Measurements from ENCODE around the gene IL3RA.
"Not testable (repeated sequence)": the region's sequence is repeated elsewhere in the genome, so short reads cannot be mapped to it uniquely, and the experiment has no call there.

The IL3RA gene

GRCh38 chrX:1361275-1361674 is 24.7 kb downstream of the IL3RA start:
- TF ChIP-seq CTCF (IDR thresholded peaks at IDR 0.05; ENCODE audit: insufficient read depth, low read depth, low read length, missing control alignments), result no peak
- DNase-seq (ENCODE audit: low read depth), result no peak
- H3K4me3 ChIP-seq (ENCODE audit: low read depth, low read length), result no peak overlapping the region

GRCh38 chrX:1361910-1362309 is 25.3 kb downstream of the IL3RA start:
- TF ChIP-seq CTCF (IDR thresholded peaks at IDR 0.05; ENCODE audit: insufficient read depth, low read depth, low read length, missing control alignments), result no peak
- no peak overlapping the region for H3K4me3 ChIP-seq (ENCODE audit: low read depth, low read length)
- DNase-seq (ENCODE audit: low read depth), result no peak

DNA sequence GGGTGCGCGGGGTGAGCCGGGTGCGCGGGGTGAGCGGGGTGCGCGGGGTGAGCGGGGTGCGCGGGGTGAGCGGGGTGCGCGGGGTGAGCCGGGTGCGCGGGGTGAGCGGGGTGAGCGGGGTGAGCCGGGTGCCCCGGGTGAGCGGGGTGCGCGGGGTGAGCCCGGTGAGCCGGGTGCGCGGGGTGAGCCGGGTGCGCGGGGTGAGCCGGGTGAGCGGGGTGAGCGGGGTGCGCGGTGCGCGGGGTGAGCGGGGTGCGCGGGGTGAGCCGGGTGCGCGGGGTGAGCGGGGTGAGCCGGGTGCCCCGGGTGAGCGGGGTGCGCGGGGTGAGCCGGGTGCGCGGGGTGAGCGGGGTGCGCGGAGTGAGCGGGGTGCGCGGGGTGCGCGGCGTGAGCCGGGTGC is 29.8 kb downstream of the IL3RA start:
- not testable (repeated sequence) for H3K4me3 ChIP-seq (ENCODE audit: low read depth, low read length)

GRCh38 chrX:1368385-1368698 is 31.8 kb downstream of the IL3RA start:
- no peak overlapping the region for H3K4me3 ChIP-seq (ENCODE audit: low read depth, low read length)
- no peak for DNase-seq (ENCODE audit: low read depth)
- no peak for TF ChIP-seq CTCF (IDR thresholded peaks at IDR 0.05; ENCODE audit: insufficient read depth, low read depth, low read length, missing control alignments)

More for the DNA sequence above, 29.8 kb downstream of the IL3RA start:
- not testable (repeated sequence) for DNase-seq (ENCODE audit: low read depth)

DNA sequence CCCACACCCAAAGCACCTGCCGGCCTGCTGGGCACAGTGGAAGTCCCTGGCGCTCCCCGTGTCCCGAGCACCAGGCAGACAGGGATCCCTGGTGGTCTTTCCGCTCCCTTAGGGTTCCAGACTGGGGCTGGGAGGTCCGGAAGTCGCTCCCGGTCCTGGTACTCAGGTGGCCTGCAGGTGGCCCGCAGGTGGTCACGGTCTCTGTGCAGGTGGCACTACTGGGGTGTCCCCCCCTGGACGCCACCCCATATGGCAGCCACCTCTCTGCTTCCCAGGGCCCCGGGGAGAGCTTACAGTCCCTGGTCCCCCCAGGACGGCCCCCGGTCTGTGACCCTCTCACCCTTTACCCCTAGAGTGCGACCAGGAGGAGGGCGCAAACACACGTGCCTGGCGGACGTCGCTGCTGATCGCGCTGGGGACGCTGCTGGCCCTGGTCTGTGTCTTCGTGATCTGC is 41.7 kb downstream of the IL3RA start:
- H3K4me3 ChIP-seq (ENCODE audit: low read depth, low read length), result no peak overlapping the region
- no peak for DNase-seq (ENCODE audit: low read depth)
- TF ChIP-seq CTCF (IDR thresholded peaks at IDR 0.05; ENCODE audit: insufficient read depth, low read depth, low read length, missing control alignments), result no peak

GRCh38 chrX:1380672-1381233 is 44.2 kb downstream of the IL3RA start:
- DNase-seq (ENCODE audit: low read depth), result no peak
- H3K4me3 ChIP-seq (ENCODE audit: low read depth, low read length), result no peak overlapping the region
- TF ChIP-seq CTCF (IDR thresholded peaks at IDR 0.05; ENCODE audit: insufficient read depth, low read depth, low read length, missing control alignments), result no peak

DNA sequence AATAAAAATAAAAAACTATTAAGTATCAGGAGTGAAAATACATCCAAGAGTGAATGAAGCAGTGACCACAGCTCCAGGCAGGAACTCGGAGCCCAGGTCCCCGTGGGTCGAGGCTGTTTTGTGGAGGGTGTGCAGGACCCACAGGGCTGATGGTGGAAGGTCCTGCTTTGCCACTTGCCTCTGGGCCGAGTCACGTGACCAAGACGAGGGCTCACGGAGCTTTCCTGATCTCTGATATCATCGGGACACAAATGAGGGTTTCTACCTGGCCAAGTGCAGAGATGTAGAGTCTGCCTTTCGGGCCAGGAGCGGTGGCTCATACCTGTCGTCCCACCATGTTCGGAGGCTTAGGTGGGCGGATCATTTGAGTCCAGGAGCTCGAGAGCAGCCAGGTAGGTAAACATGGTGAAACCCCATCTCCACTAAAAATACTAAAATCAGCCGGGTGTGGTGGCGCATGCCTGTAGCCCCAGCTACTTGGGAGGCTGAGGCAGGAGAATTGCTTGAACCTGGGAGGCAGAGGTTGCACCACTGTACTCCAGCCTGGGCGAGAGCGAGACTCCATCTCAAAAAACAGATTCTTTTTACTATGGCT is 48.2 kb downstream of the IL3RA start:
- no peak for TF ChIP-seq CTCF (IDR thresholded peaks at IDR 0.05; ENCODE audit: insufficient read depth, low read depth, low read length, missing control alignments)
- no peak overlapping the region for H3K4me3 ChIP-seq (ENCODE audit: low read depth, low read length)
- no peak for DNase-seq (ENCODE audit: low read depth)

Data from GM12865 (cell line).